T47D (cell line): ENCODE measurements around the gene SLC16A4.

Source experiments
- DNase-seq, 2 experiments: peaks; one replicate each; pipeline versions ENCODE4 v3.0.0 to v3.0.0-alpha.2; 2011 to 2012; ENCODE audit warnings: low read depth in 1 of 2, low spot score in 1 of 2
- JUND ChIP-seq: IDR thresholded peaks from 2 replicates; pipeline ENCODE4 v1.6.1; 2012; ENCODE audit warnings: low read depth
- in situ Hi-C: cut with HindIII; loops from 2 replicates; pipeline ENCODE4 v1.10.0; 2016; ENCODE audit warnings: low sequenced_read_pairs, low pct_unique_long_range_greater_than_20kb

Gene SLC16A4

GRCh38 chr1:110328274-110328673, 62.6 kb downstream of the SLC16A4 start:
- peak in 1 of 2 experiments; percentile 42 for DNase-seq
- in situ Hi-C loops = no loop called here
- no peak for TF ChIP-seq JUND

- no peak for DNase-seq
- in situ Hi-C loops = no loop called here
- TF ChIP-seq JUND = no peak
Observed at GRCh38 chr1:110326826-110327225, 64.0 kb downstream of the SLC16A4 start.

DNA sequence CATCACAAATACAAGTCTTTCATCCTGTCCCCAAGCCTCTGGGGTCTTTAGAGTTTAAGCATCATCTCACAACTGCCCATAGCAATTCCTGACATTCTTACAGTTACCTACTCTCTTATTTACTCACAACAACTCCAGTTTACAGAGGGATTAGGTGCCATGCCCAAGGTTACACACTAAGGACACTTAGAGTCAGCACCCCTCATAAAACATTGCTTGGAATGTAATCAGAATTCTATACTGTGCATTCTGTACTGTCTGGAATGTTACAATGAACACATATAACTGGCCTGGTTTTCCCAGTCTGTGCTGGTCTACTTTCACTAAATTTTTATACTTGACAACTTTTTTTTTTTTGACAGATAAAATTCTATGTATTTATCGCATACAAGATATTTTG, 66.2 kb downstream of the SLC16A4 start:
- 0 out of 2 replicates have a peak, but pooled peaks have one; percentile 29 for TF ChIP-seq JUND
- in situ Hi-C loops = no loop called here
- peak; percentile 13 to 64 for DNase-seq

DNA sequence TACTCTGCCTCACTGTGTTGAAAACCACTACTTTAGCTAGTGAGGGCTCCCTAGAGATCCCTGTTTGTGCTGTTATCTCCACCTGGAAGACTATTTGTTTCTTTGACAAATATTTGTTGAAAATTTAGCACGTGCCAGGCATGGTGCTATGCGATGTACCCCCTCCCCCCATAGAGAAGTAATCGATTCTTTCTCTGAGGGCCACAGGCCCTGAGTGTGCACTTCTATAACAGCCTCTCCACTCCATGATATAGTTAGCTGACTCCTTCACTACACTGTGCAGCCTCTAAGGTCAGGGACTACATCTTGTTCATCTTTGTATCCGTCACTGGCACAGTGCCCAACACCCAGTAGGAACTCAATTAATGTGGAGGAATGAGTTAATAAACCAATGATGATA, 69.0 kb downstream of the SLC16A4 start:
- in situ Hi-C loops = no loop called here
- no peak for TF ChIP-seq JUND
- no peak for DNase-seq

GRCh38 chr1:110321045-110321444, 69.8 kb downstream of the SLC16A4 start:
- DNase-seq = no peak
- in situ Hi-C loops = no loop called here
- TF ChIP-seq JUND = no peak

- in situ Hi-C loops = no loop called here
- no peak for TF ChIP-seq JUND
- DNase-seq = no peak
Observed at GRCh38 chr1:110320168-110320518, 70.7 kb downstream of the SLC16A4 start.

- no peak for DNase-seq
- in situ Hi-C loops = no loop called here
- TF ChIP-seq JUND = no peak
Observed at GRCh38 chr1:110319332-110320167, 71.3 kb downstream of the SLC16A4 start.

GRCh38 chr1:110318046-110318445, 72.8 kb downstream of the SLC16A4 start:
- in situ Hi-C loops = no loop called here
- DNase-seq = no peak
- TF ChIP-seq JUND = no peak

DNA sequence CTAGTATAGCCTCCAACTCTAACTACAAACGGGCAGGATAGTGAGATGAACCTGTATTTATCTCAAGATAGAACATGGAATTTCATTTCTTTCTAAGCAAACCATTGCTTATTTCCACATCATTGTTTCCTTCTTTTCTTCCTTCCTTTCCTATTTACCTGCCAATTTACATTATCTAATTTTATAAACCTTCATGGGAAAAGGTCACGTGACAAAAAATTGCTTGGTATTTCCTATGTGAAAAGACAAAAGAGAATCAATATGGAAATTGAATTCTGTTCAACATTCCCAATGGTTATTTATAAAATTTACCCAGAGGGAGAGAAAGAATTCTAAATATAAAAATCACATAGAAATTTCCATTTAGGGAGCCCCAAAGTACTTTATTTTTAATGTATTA, 74.1 kb downstream of the SLC16A4 start:
- no peak for DNase-seq
- in situ Hi-C loops = no loop called here
- TF ChIP-seq JUND = no peak
